Rectal smooth muscle tissue (tissue), 1 donor: ENCODE data around the gene IGFBP1.
"Not testable (repeated sequence)": the region's sequence is repeated elsewhere in the genome, so short reads cannot be mapped to it uniquely, and the experiment has no call there.

Experiments used
- H3K27ac ChIP-seq: one replicate; pipeline ENCODE4 v1.7.0; 2013; ENCODE audit warnings: low read depth, low read length, inconsistent platforms
- H3K27me3 ChIP-seq: one replicate; pipeline ENCODE4 v1.7.0; 2013; ENCODE audit warnings: low read length; ENCODE audit not compliant: control insufficient read depth, insufficient read depth
- H3K36me3 ChIP-seq: one replicate; pipeline ENCODE4 v1.7.0; 2013; ENCODE audit warnings: low read length; ENCODE audit not compliant: control insufficient read depth, insufficient read depth
- H3K4me1 ChIP-seq: one replicate; pipeline ENCODE4 v1.7.0; 2013; ENCODE audit warnings: low read length; ENCODE audit not compliant: control insufficient read depth, insufficient read depth
- H3K4me3 ChIP-seq: one replicate; pipeline ENCODE4 v1.7.0; 2013; ENCODE audit warnings: low read length
- H3K9ac ChIP-seq: one replicate; pipeline ENCODE4 v1.7.0; 2013; ENCODE audit warnings: low read length

Gene IGFBP1

GRCh38 chr7:45937301-45937700, 49.0 kb downstream of the IGFBP1 start:
- H3K4me3 ChIP-seq = no peak overlapping the region
- H3K4me1 ChIP-seq = no peaks in the 10 kb centered on the region
- H3K27me3 ChIP-seq = no peaks in the 10 kb centered on the region
- H3K27ac ChIP-seq = no peak overlapping the region
- no peak overlapping the region for H3K9ac ChIP-seq
- H3K36me3 ChIP-seq = no peaks in the 10 kb centered on the region

DNA sequence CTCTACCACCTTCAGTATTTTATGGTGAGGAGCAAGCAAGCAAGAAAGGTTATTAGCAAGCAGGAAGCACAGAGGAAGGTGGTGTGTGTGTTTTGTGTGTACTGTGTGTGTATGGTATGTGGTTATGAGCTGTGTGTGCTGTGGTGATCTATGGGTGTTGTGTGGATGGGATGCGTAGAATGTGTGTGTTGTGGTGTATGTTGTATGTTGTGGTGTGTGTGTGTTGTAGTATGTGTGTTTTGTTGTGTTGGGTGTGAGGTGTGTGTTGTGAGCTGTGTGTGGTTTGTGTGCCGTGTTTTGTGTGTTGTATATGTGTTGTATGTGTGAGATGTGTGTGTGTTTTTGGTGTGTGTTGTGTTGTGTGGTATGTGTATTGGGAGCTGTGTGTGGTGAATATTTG, 49.6 kb downstream of the IGFBP1 start:
- no peaks in the 10 kb centered on the region for H3K36me3 ChIP-seq
- no peaks in the 10 kb centered on the region for H3K27me3 ChIP-seq
- H3K4me3 ChIP-seq = no peak overlapping the region
- no peaks in the 10 kb centered on the region for H3K4me1 ChIP-seq
- no peak overlapping the region for H3K9ac ChIP-seq
- H3K27ac ChIP-seq = no peak overlapping the region

- Histone ChIP-seq H3K4me1 (no peaks in the 10 kb centered on the region), H3K27me3 (no peaks in the 10 kb centered on the region), H3K27ac (no peak overlapping the region), H3K9ac (no peak overlapping the region), H3K4me3 (no peak overlapping the region), H3K36me3 (no peaks in the 10 kb centered on the region)
Measured at GRCh38 chr7:45938626-45939302, 50.5 kb downstream of the IGFBP1 start.

GRCh38 chr7:45939574-45939973, 51.3 kb downstream of the IGFBP1 start:
- Histone ChIP-seq H3K27me3 (no peaks in the 10 kb centered on the region), H3K4me3 (no peak overlapping the region), H3K36me3 (no peaks in the 10 kb centered on the region), H3K4me1 (no peaks in the 10 kb centered on the region), H3K9ac (no peak overlapping the region), H3K27ac (no peak overlapping the region)

DNA sequence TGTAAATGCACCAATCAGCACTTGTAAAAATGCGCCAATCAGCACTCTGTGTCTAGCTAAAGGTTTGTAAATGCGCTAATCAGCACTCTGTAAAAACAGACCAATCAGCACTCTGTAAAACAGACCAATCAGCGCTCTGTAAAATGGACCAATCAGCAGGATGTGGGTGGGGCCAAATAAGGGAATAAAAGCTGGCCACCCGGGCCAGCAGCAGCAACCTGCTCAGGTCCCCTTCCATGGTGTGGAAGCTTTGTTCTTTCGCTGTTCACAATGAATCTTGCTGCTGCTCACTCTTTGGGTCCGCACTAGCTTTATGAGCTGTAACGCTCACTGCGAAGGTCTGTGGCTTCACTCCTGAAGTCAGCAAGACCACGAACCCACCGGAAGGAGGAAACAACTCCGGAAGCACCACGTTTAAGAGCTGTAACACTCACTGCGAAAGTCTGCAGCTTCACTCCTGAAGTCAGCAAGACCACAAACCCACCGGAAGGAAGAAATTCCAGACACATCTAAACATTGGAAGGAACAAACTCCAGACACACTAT, 52.0 kb downstream of the IGFBP1 start:
- not testable (repeated sequence) for H3K4me3 ChIP-seq, H3K9ac ChIP-seq, H3K27ac ChIP-seq, H3K27me3 ChIP-seq, H3K36me3 ChIP-seq, H3K4me1 ChIP-seq

GRCh38 chr7:45940939-45941338, 52.7 kb downstream of the IGFBP1 start:
- H3K27me3 ChIP-seq = no peaks in the 10 kb centered on the region
- no peak overlapping the region for H3K9ac ChIP-seq
- H3K27ac ChIP-seq = no peak overlapping the region
- H3K4me3 ChIP-seq = no peak overlapping the region
- no peaks in the 10 kb centered on the region for H3K4me1 ChIP-seq
- no peaks in the 10 kb centered on the region for H3K36me3 ChIP-seq
